ENCODE results near the gene VPS8. TPM values are rescaled to one million over a fixed set of nuclear protein-coding genes. Genes with fewer than 3 reads are reported as not detected.

The VPS8 gene
- total RNA-seq, 2 donors from 2014 or later = 49.7 to 70.0 TPM

DNA sequence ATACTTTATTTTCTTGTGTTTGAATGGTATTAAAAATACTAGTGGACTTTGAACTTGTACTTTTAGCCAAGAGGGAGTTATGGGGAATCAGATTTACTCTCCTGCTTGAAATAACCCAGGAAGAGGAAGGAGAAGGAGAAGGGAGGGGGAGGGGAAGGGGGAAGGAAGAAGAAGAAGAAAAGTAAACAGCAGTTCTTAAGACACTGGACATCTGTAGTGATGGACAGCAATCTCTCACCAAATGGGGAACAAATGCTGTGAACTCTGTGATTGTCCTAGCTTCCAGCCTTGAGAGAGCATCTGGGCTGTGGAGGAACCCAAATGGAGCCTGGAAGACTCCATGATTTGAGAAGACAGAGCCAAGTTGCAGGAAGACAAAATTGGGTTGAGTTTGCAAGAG, 52.0 kb downstream of the VPS8 start:
- TF ChIP-seq, protein P1, sequence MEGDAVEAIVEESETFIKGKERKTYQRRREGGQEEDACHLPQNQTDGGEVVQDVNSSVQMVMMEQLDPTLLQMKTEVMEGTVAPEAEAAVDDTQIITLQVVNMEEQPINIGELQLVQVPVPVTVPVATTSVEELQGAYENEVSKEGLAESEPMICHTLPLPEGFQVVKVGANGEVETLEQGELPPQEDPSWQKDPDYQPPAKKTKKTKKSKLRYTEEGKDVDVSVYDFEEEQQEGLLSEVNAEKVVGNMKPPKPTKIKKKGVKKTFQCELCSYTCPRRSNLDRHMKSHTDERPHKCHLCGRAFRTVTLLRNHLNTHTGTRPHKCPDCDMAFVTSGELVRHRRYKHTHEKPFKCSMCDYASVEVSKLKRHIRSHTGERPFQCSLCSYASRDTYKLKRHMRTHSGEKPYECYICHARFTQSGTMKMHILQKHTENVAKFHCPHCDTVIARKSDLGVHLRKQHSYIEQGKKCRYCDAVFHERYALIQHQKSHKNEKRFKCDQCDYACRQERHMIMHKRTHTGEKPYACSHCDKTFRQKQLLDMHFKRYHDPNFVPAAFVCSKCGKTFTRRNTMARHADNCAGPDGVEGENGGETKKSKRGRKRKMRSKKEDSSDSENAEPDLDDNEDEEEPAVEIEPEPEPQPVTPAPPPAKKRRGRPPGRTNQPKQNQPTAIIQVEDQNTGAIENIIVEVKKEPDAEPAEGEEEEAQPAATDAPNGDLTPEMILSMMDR (conservative IDR thresholded peaks at IDR 0.05) = no peak
- Mint-ChIP-seq H3K36me3 (ENCODE audit: low read depth) (peaks cover 42% of the 10 kb centered on the region), H3K27me3 (ENCODE audit: insufficient read depth) (no peaks in the 10 kb centered on the region)

DNA sequence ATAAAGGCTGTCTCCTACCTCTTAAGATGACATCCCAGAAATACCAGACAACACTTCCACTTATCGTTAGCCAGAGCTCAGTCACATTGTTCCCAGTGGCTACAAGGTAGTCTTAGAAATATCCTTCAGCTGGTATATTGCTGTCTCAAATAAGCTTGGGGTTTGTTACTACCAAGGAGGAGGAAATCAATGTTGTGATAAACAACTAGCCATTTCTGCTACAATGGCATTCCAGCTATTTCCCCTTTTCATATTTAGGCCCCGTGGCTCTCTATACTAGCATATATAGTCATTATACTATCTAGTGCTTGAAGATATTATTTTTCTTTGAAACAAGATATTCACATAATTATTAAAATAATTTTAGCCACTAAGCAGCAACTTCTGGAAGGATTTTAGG, 56.5 kb downstream of the VPS8 start:
- TF ChIP-seq, protein P1 (conservative IDR thresholded peaks at IDR 0.05) = no peak
- H3K4me1 Mint-ChIP-seq = no peaks in the 10 kb centered on the region
- no peak overlapping the region for H3K4me3 ChIP-seq (ENCODE audit: low read length)
- no peak overlapping the region for H3K27ac Mint-ChIP-seq
- peaks cover 36% of the 10 kb centered on the region for H3K36me3 Mint-ChIP-seq (ENCODE audit: low read depth)
- H3K27me3 ChIP-seq (ENCODE audit: control insufficient read depth, insufficient read depth, low read length, poor library complexity, severe bottlenecking) = no peaks in the 10 kb centered on the region
- peaks cover 55% of the 10 kb centered on the region for H3K36me3 ChIP-seq (ENCODE audit: control insufficient read depth, insufficient read depth, low read length)
- no peak overlapping the region for H3K9ac ChIP-seq (ENCODE audit: extremely low read depth, low read length, poor library complexity, severe bottlenecking)
- H3K9me3 ChIP-seq (ENCODE audit: control insufficient read depth, low read length) = no peaks in the 10 kb centered on the region
- no peak for DNase-seq
- H3K4me1 ChIP-seq (ENCODE audit: control insufficient read depth, insufficient read depth, low read length) = no peaks in the 10 kb centered on the region
- H3K9me3 Mint-ChIP-seq = no peaks in the 10 kb centered on the region
- H3K27ac ChIP-seq (ENCODE audit: low read depth, low read length) = no peak overlapping the region
- no peaks in the 10 kb centered on the region for H3K27me3 Mint-ChIP-seq (ENCODE audit: insufficient read depth)
- H3K4me3 Mint-ChIP-seq = no peak overlapping the region
- WGBS, 2 experiments (ENCODE audit: insufficient coverage in 1 of 2, insufficient read length in 1 of 2) = 80 to 83% methylated on average over 1 of the region's 2 CpGs

More for the DNA sequence above, 52.0 kb downstream of the VPS8 start:
- Histone ChIP-seq H3K27ac (ENCODE audit: low read depth, low read length) (no peak overlapping the region), H3K9ac (ENCODE audit: extremely low read depth, low read length, poor library complexity, severe bottlenecking) (no peak overlapping the region), H3K4me3 (ENCODE audit: low read length) (no peak overlapping the region), H3K27me3 (ENCODE audit: control insufficient read depth, insufficient read depth, low read length, poor library complexity, severe bottlenecking) (no peaks in the 10 kb centered on the region), H3K36me3 (ENCODE audit: control insufficient read depth, insufficient read depth, low read length) (peaks cover 47% of the 10 kb centered on the region), H3K4me1 (ENCODE audit: control insufficient read depth, insufficient read depth, low read length) (no peaks in the 10 kb centered on the region), H3K9me3 (ENCODE audit: control insufficient read depth, low read length) (no peaks in the 10 kb centered on the region)
- no peaks in the 10 kb centered on the region for H3K9me3 Mint-ChIP-seq
- DNase-seq = no peak
- H3K4me3 Mint-ChIP-seq = no peak overlapping the region
- no peaks in the 10 kb centered on the region for H3K4me1 Mint-ChIP-seq
- H3K27ac Mint-ChIP-seq = no peak overlapping the region

DNA sequence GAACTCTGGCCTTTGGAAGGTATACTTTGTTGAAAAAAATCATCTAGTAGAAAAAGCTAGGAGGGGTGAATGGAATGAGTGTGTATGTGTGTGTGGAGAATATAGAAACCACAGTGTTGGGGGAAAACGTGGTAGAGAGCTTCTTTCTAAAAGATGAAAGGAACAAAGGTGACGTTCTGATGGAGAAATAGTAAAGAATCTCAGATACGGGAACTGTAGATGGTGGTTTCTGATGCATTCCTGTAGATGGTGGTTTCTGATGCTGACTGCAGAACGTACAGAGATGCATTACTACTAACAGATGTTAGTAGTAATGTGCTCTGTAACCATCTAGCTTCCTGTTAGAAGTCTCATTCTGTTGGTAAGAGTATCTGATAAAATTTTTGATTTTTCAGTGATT, 60.2 kb downstream of the VPS8 start:
- Histone ChIP-seq H3K9ac (ENCODE audit: extremely low read depth, low read length, poor library complexity, severe bottlenecking) (no peak overlapping the region), H3K4me1 (ENCODE audit: control insufficient read depth, insufficient read depth, low read length) (no peaks in the 10 kb centered on the region), H3K36me3 (ENCODE audit: control insufficient read depth, insufficient read depth, low read length) (peaks cover 38% of the 10 kb centered on the region), H3K4me3 (ENCODE audit: low read length) (no peak overlapping the region), H3K27ac (ENCODE audit: low read depth, low read length) (no peak overlapping the region), H3K9me3 (ENCODE audit: control insufficient read depth, low read length) (no peaks in the 10 kb centered on the region), H3K27me3 (ENCODE audit: control insufficient read depth, insufficient read depth, low read length, poor library complexity, severe bottlenecking) (no peaks in the 10 kb centered on the region)
- Mint-ChIP-seq H3K4me3 (no peak overlapping the region), H3K4me1 (no peaks in the 10 kb centered on the region), H3K27me3 (ENCODE audit: insufficient read depth) (no peaks in the 10 kb centered on the region), H3K36me3 (ENCODE audit: low read depth) (peaks cover 14% of the 10 kb centered on the region), H3K9me3 (no peaks in the 10 kb centered on the region), H3K27ac (no peak overlapping the region)
- 91 to 96% methylated on average over 4 of the region's 4 CpGs for WGBS, 2 experiments (ENCODE audit: insufficient coverage in 1 of 2, insufficient read length in 1 of 2)
- DNase-seq = no peak
- TF ChIP-seq, protein P1 (conservative IDR thresholded peaks at IDR 0.05) = no peak
